ENCODE data around the gene AHSG.

The AHSG gene

GRCh38 chr3:186646841-186647240 lies 34.0 kb downstream of the AHSG start:
- WGBS, 2 donors (ENCODE audit: extremely low coverage in 2 of 2, insufficient read length in 2 of 2, insufficient replicate concordance in 1 of 2) = no CpG with 5 or more reads among the region's 1 CpG
- no peak overlapping the region for H2BK12ac ChIP-seq (ENCODE audit: low read length)
- H2BK5ac ChIP-seq (ENCODE audit: low read length) = no peak overlapping the region
- no peak overlapping the region for H4K91ac ChIP-seq (ENCODE audit: low read depth, low read length, poor library complexity)
- H3K4me2 ChIP-seq (ENCODE audit: insufficient read depth, low read length, poor library complexity, severe bottlenecking) = no peak overlapping the region
- H2BK120ac ChIP-seq (ENCODE audit: low read depth, low read length) = no peak overlapping the region
- no peak overlapping the region for H4K8ac ChIP-seq (ENCODE audit: low read depth, low read length)
- H3K9ac ChIP-seq (ENCODE audit: low read depth, low read length, poor library complexity) = no peak overlapping the region
- H3K4ac ChIP-seq (ENCODE audit: low read length) = no peak overlapping the region
- peaks cover 0 to 2% of the 10 kb centered on the region in 2 donors for H3K4me1 ChIP-seq (ENCODE audit: control insufficient read depth in 2 of 2, insufficient read depth in 1 of 2, low read depth in 1 of 2, low read length in 2 of 2)
- peaks cover 0 to 1% of the 10 kb centered on the region in 2 donors for H3K9me3 ChIP-seq (replicated peaks in 1 of 2; ENCODE audit: control insufficient read depth in 2 of 2, insufficient read depth in 1 of 2, low read depth in 1 of 2, low read length in 2 of 2)
- H2AK5ac ChIP-seq (ENCODE audit: low read depth, low read length) = no peak overlapping the region
- no peak overlapping the region for H3K23ac ChIP-seq (ENCODE audit: low read depth, low read length, poor library complexity)
- no peaks in the 10 kb centered on the region for H3K36me3 ChIP-seq (replicated peaks in 1 of 2; ENCODE audit: control insufficient read depth in 2 of 2, insufficient read depth in 2 of 2, low read length in 2 of 2)
- no peak overlapping the region for H3K4me3 ChIP-seq (ENCODE audit: low read length in 2 of 2)
- no peak overlapping the region for H3K18ac ChIP-seq (ENCODE audit: low read length)
- H3K27ac ChIP-seq (replicated peaks; ENCODE audit: low read length) = no peak overlapping the region
- no peak for DNase-seq (ENCODE audit: low spot score)
- H3K14ac ChIP-seq (ENCODE audit: low read length) = no peak overlapping the region
- peaks cover 0 to 13% (median 2%) of the 10 kb centered on the region in 3 experiments for H3K27me3 ChIP-seq (ENCODE audit: control insufficient read depth in 3 of 3, insufficient read depth in 3 of 3, low read depth in 1 of 3, low read length in 3 of 3)
- H3K79me1 ChIP-seq (ENCODE audit: low read depth, low read length) = no peaks in the 10 kb centered on the region
- H2AFZ ChIP-seq (ENCODE audit: low read length) = no peak overlapping the region
- no peak overlapping the region for H2BK15ac ChIP-seq (ENCODE audit: low read length)

- Histone ChIP-seq H2AK5ac (ENCODE audit: low read depth, low read length) (no peak overlapping the region), H3K14ac (ENCODE audit: low read length) (no peak overlapping the region), H4K8ac (ENCODE audit: low read depth, low read length) (no peak overlapping the region), H2BK5ac (ENCODE audit: low read length) (no peak overlapping the region), H3K9ac (ENCODE audit: low read depth, low read length, poor library complexity) (no peak overlapping the region), H2BK15ac (ENCODE audit: low read length) (no peak overlapping the region), H3K27me3 (ENCODE audit: control insufficient read depth in 3 of 3, insufficient read depth in 3 of 3, low read depth in 1 of 3, low read length in 3 of 3) (peaks cover 0 to 3% (median 0%) of the 10 kb centered on the region in 3 experiments), H3K4me3 (ENCODE audit: low read length in 2 of 2) (no peak overlapping the region), H2BK12ac (ENCODE audit: low read length) (no peak overlapping the region), H3K23ac (ENCODE audit: low read depth, low read length, poor library complexity) (no peak overlapping the region), H3K4ac (ENCODE audit: low read length) (no peak overlapping the region), H2AFZ (ENCODE audit: low read length) (no peak overlapping the region), H2BK120ac (ENCODE audit: low read depth, low read length) (no peak overlapping the region), H3K79me1 (ENCODE audit: low read depth, low read length) (no peaks in the 10 kb centered on the region), H3K9me3 (replicated peaks in 1 of 2; ENCODE audit: control insufficient read depth in 2 of 2, insufficient read depth in 1 of 2, low read depth in 1 of 2, low read length in 2 of 2) (peaks cover 0 to 1% of the 10 kb centered on the region in 2 donors), H3K36me3 (replicated peaks in 1 of 2; ENCODE audit: control insufficient read depth in 2 of 2, insufficient read depth in 2 of 2, low read length in 2 of 2) (no peaks in the 10 kb centered on the region), H3K4me1 (ENCODE audit: control insufficient read depth in 2 of 2, insufficient read depth in 1 of 2, low read depth in 1 of 2, low read length in 2 of 2) (peaks cover 0 to 4% of the 10 kb centered on the region in 2 donors), H3K27ac (replicated peaks; ENCODE audit: low read length) (no peak overlapping the region), H3K18ac (ENCODE audit: low read length) (no peak overlapping the region), H3K4me2 (ENCODE audit: insufficient read depth, low read length, poor library complexity, severe bottlenecking) (no peak overlapping the region), H4K91ac (ENCODE audit: low read depth, low read length, poor library complexity) (no peak overlapping the region)
- WGBS, 2 donors (ENCODE audit: extremely low coverage in 2 of 2, insufficient read length in 2 of 2, insufficient replicate concordance in 1 of 2) = no CpG with 5 or more reads among the region's 1 CpG
- no peak for DNase-seq (ENCODE audit: low spot score)
Measured at GRCh38 chr3:186648851-186649250, 36.0 kb downstream of the AHSG start.

DNA sequence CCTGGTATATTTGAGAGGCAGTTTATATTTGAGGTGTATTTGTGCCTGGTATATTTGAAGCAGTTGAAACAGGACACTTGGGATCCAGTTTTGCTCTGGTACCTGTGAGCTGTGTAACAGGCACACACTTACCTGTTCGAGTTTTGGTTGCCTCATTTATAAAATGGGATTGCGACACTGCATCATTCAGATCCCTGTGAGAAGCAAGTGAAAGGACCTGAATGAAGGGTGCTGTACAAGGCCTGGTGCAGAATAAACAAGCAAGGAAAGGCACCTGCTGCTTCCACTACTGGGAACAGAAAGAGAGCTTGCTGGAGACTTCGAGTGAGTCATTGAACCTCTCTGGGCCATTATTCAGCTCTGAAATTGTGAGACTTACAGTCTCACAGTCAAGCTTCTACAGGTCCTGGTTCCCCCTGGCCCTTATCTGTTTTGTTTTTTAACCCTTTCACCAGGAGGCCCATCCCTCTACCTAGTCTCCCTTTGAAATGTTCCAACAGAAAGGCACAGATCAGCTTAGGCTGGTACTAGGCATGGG lies 38.9 kb downstream of the AHSG start:
- no peaks in the 10 kb centered on the region for H3K79me1 ChIP-seq (ENCODE audit: low read depth, low read length)
- no peak overlapping the region for H3K4ac ChIP-seq (ENCODE audit: low read length)
- no peak overlapping the region for H3K4me3 ChIP-seq (ENCODE audit: low read length in 2 of 2)
- no peaks in the 10 kb centered on the region for H3K36me3 ChIP-seq (replicated peaks in 1 of 2; ENCODE audit: control insufficient read depth in 2 of 2, insufficient read depth in 2 of 2, low read length in 2 of 2)
- no peak overlapping the region for H4K8ac ChIP-seq (ENCODE audit: low read depth, low read length)
- no peak overlapping the region for H3K14ac ChIP-seq (ENCODE audit: low read length)
- H2BK5ac ChIP-seq (ENCODE audit: low read length) = no peak overlapping the region
- no peak overlapping the region for H2BK120ac ChIP-seq (ENCODE audit: low read depth, low read length)
- no peak overlapping the region for H2AFZ ChIP-seq (ENCODE audit: low read length)
- DNase-seq (ENCODE audit: low spot score) = no peak
- no peak overlapping the region for H3K27ac ChIP-seq (replicated peaks; ENCODE audit: low read length)
- H2AK5ac ChIP-seq (ENCODE audit: low read depth, low read length) = no peak overlapping the region
- H4K91ac ChIP-seq (ENCODE audit: low read depth, low read length, poor library complexity) = no peak overlapping the region
- peaks cover 0 to 4% of the 10 kb centered on the region in 2 donors for H3K4me1 ChIP-seq (ENCODE audit: control insufficient read depth in 2 of 2, insufficient read depth in 1 of 2, low read depth in 1 of 2, low read length in 2 of 2)
- H3K9me3 ChIP-seq (replicated peaks in 1 of 2; ENCODE audit: control insufficient read depth in 2 of 2, insufficient read depth in 1 of 2, low read depth in 1 of 2, low read length in 2 of 2) = peaks cover 0 to 1% of the 10 kb centered on the region in 2 donors
- H2BK12ac ChIP-seq (ENCODE audit: low read length) = no peak overlapping the region
- WGBS, 2 donors (ENCODE audit: extremely low coverage in 2 of 2, insufficient read length in 2 of 2, insufficient replicate concordance in 1 of 2) = no CpG with 5 or more reads among the region's 3 CpGs
- H3K27me3 ChIP-seq (ENCODE audit: control insufficient read depth in 3 of 3, insufficient read depth in 3 of 3, low read depth in 1 of 3, low read length in 3 of 3) = no peaks in the 10 kb centered on the region
- H3K9ac ChIP-seq (ENCODE audit: low read depth, low read length, poor library complexity) = no peak overlapping the region
- H3K18ac ChIP-seq (ENCODE audit: low read length) = no peak overlapping the region
- H3K4me2 ChIP-seq (ENCODE audit: insufficient read depth, low read length, poor library complexity, severe bottlenecking) = no peak overlapping the region
- H3K23ac ChIP-seq (ENCODE audit: low read depth, low read length, poor library complexity) = no peak overlapping the region
- no peak overlapping the region for H2BK15ac ChIP-seq (ENCODE audit: low read length)

GRCh38 chr3:186653080-186653707 lies 40.3 kb downstream of the AHSG start:
- no peaks in the 10 kb centered on the region for H3K79me1 ChIP-seq (ENCODE audit: low read depth, low read length)
- no peak overlapping the region for H4K8ac ChIP-seq (ENCODE audit: low read depth, low read length)
- H4K91ac ChIP-seq (ENCODE audit: low read depth, low read length, poor library complexity) = no peak overlapping the region
- H2AK5ac ChIP-seq (ENCODE audit: low read depth, low read length) = no peak overlapping the region
- no peak overlapping the region for H2BK120ac ChIP-seq (ENCODE audit: low read depth, low read length)
- no peak overlapping the region for H3K4me3 ChIP-seq (ENCODE audit: low read length in 2 of 2)
- H3K9ac ChIP-seq (ENCODE audit: low read depth, low read length, poor library complexity) = no peak overlapping the region
- no peak overlapping the region for H3K4me2 ChIP-seq (ENCODE audit: insufficient read depth, low read length, poor library complexity, severe bottlenecking)
- no peak overlapping the region for H2BK5ac ChIP-seq (ENCODE audit: low read length)
- no peak overlapping the region for H3K14ac ChIP-seq (ENCODE audit: low read length)
- peaks cover 0 to 4% of the 10 kb centered on the region in 2 donors for H3K4me1 ChIP-seq (ENCODE audit: control insufficient read depth in 2 of 2, insufficient read depth in 1 of 2, low read depth in 1 of 2, low read length in 2 of 2)
- H2BK12ac ChIP-seq (ENCODE audit: low read length) = no peak overlapping the region
- no peaks in the 10 kb centered on the region for H3K27me3 ChIP-seq (ENCODE audit: control insufficient read depth in 3 of 3, insufficient read depth in 3 of 3, low read depth in 1 of 3, low read length in 3 of 3)
- WGBS, 2 donors (ENCODE audit: extremely low coverage in 2 of 2, insufficient read length in 2 of 2, insufficient replicate concordance in 1 of 2) = no CpG with 5 or more reads among the region's 7 CpGs
- H3K18ac ChIP-seq (ENCODE audit: low read length) = no peak overlapping the region
- no peaks in the 10 kb centered on the region for H3K36me3 ChIP-seq (replicated peaks in 1 of 2; ENCODE audit: control insufficient read depth in 2 of 2, insufficient read depth in 2 of 2, low read length in 2 of 2)
- no peak overlapping the region for H2AFZ ChIP-seq (ENCODE audit: low read length)
- H3K23ac ChIP-seq (ENCODE audit: low read depth, low read length, poor library complexity) = no peak overlapping the region
- no peak for DNase-seq (ENCODE audit: low spot score)
- H3K9me3 ChIP-seq (replicated peaks in 1 of 2; ENCODE audit: control insufficient read depth in 2 of 2, insufficient read depth in 1 of 2, low read depth in 1 of 2, low read length in 2 of 2) = peaks cover 0 to 1% of the 10 kb centered on the region in 2 donors
- H3K27ac ChIP-seq (replicated peaks; ENCODE audit: low read length) = no peak overlapping the region
- no peak overlapping the region for H2BK15ac ChIP-seq (ENCODE audit: low read length)
- no peak overlapping the region for H3K4ac ChIP-seq (ENCODE audit: low read length)

Measured in neuronal stem cell (in vitro differentiated cells).